WTC11 (cell line): ENCODE results near the gene NOTCH4. TPM values are rescaled to one million over a fixed set of nuclear protein-coding genes. Genes with fewer than 3 reads are reported as not detected.
"Not testable (repeated sequence)": the region's sequence is repeated elsewhere in the genome, so short reads cannot be mapped to it uniquely, and the experiment has no call there.

Experiments used
- ATAC-seq: fragments of 200-7000 bp; cut with Tn5 transposase; 2 replicates; pipeline ENCODE4 v1.10.0; 2021; ENCODE audit warnings: mild to moderate bottlenecking, moderate library complexity
- CTCF ChIA-PET: fragments of 300-600 bp; sonication (Branson Sonifier 250); formaldehyde crosslinking; loops from one replicate; lab custom pipeline; 2021; ENCODE audit warnings: antibody characterized with exemption; lab: Charles Lee
- POLR2A ChIA-PET: fragments of 350-600 bp; sonication (Branson Sonifier 250); formaldehyde crosslinking; loops from one replicate; lab custom pipeline; 2021; ENCODE audit warnings: antibody characterized with exemption; lab: Charles Lee
- DNase-seq: peaks from one replicate; pipeline ENCODE4 v3.0.0; 2021; ENCODE audit warnings: low spot score
- H3K27ac Mint-ChIP-seq: 2 replicates; pipeline ENCODE4 v1.8.0; 2021; ENCODE audit warnings: mixed read lengths
- H3K27me3 Mint-ChIP-seq: 2 replicates; pipeline ENCODE4 v1.8.0; 2021; ENCODE audit warnings: low read depth, mild to moderate bottlenecking, moderate library complexity, mixed read lengths
- H3K36me3 Mint-ChIP-seq: 2 replicates; pipeline ENCODE4 v1.8.0; 2021; ENCODE audit warnings: mixed read lengths
- H3K4me1 Mint-ChIP-seq: 2 replicates; pipeline ENCODE4 v1.8.0; 2022; ENCODE audit warnings: mixed read lengths
- H3K4me3 Mint-ChIP-seq: 2 replicates; pipeline ENCODE4 v1.8.0; 2021; ENCODE audit warnings: mild to moderate bottlenecking, moderate library complexity, mixed read lengths
- H3K9me3 Mint-ChIP-seq: 2 replicates; pipeline ENCODE4 v1.8.0; 2021; ENCODE audit warnings: mixed read lengths
- E2F4 ChIP-seq: sonication (generic); formaldehyde crosslinking; IDR thresholded peaks from 2 replicates; pipeline ENCODE4 v1.8.1; 2022; ENCODE audit warnings: low read depth, mild to moderate bottlenecking, moderate library complexity, missing genetic modification reagents, borderline replicate concordance
- ESRRA ChIP-seq: sonication (generic); formaldehyde crosslinking; IDR thresholded peaks from 2 replicates; pipeline ENCODE4 v1.8.1; 2022; ENCODE audit warnings: mild to moderate bottlenecking, missing genetic modification reagents, borderline replicate concordance
- GABPB1 ChIP-seq: sonication (generic); formaldehyde crosslinking; IDR thresholded peaks from 2 replicates; pipeline ENCODE4 v1.8.1; 2023; ENCODE audit warnings: mild to moderate bottlenecking, missing genetic modification reagents
- HMGXB4 ChIP-seq: sonication (generic); formaldehyde crosslinking; IDR thresholded peaks from 2 replicates; pipeline ENCODE4 v1.8.1; 2023; ENCODE audit warnings: mild to moderate bottlenecking, moderate library complexity, missing genetic modification reagents
- KAT7 ChIP-seq: sonication (generic); formaldehyde crosslinking; IDR thresholded peaks from 2 replicates; pipeline ENCODE4 v1.8.1; 2023; ENCODE audit warnings: missing genetic modification reagents, mild to moderate bottlenecking, borderline replicate concordance
- MYBL2 ChIP-seq: sonication (generic); formaldehyde crosslinking; IDR thresholded peaks from 2 replicates; pipeline ENCODE4 v1.8.1; 2023; ENCODE audit warnings: mild to moderate bottlenecking, moderate library complexity, missing genetic modification reagents
- STAT6 ChIP-seq: sonication (generic); formaldehyde crosslinking; conservative IDR thresholded peaks from 2 replicates; pipeline ENCODE4 v1.8.1; 2023; ENCODE audit warnings: mild to moderate bottlenecking, low read depth, missing genetic modification reagents, moderate library complexity
- USF2 ChIP-seq: sonication (generic); formaldehyde crosslinking; IDR thresholded peaks from 2 replicates; pipeline ENCODE4 v1.8.1; 2023; ENCODE audit warnings: mild to moderate bottlenecking, missing genetic modification reagents, moderate library complexity
- ZNF121 ChIP-seq: sonication (generic); formaldehyde crosslinking; IDR thresholded peaks from 2 replicates; pipeline ENCODE4 v1.8.0; 2023; ENCODE audit warnings: missing genetic modification reagents
- ZNF232 ChIP-seq: sonication (generic); formaldehyde crosslinking; IDR thresholded peaks from 2 replicates; pipeline ENCODE4 v1.8.0; 2022; ENCODE audit warnings: mild to moderate bottlenecking, missing genetic modification reagents
- ZNF263 ChIP-seq: sonication (generic); formaldehyde crosslinking; IDR thresholded peaks from 2 replicates; pipeline ENCODE4 v1.8.1; 2022; ENCODE audit warnings: low read depth, mild to moderate bottlenecking, moderate library complexity, missing genetic modification reagents
- ZNF317 ChIP-seq: sonication (generic); formaldehyde crosslinking; IDR thresholded peaks from 2 replicates; pipeline ENCODE4 v1.8.1; 2023; ENCODE audit warnings: low read depth, mild to moderate bottlenecking, moderate library complexity, missing genetic modification reagents, borderline replicate concordance
- ZNF512 ChIP-seq: sonication (generic); formaldehyde crosslinking; IDR thresholded peaks from 2 replicates; pipeline ENCODE4 v1.8.1; 2022; ENCODE audit warnings: missing genetic modification reagents, borderline replicate concordance
- total RNA-seq: library from RNA; stranded (reverse); gene quantifications from 3 replicates; pipeline ENCODE4 v1.2.3, GENCODE V29; 2021
- TF ChIP-seq, protein P1 (sequence below): sonication (generic); formaldehyde crosslinking; IDR thresholded peaks from 2 replicates; pipeline ENCODE4 v1.8.0; 2022; ENCODE audit warnings: mild to moderate bottlenecking, missing genetic modification reagents
- TF ChIP-seq, protein P2 (sequence below): sonication (generic); formaldehyde crosslinking; conservative IDR thresholded peaks from 2 replicates; pipeline ENCODE4 v1.8.1; 2022; ENCODE audit warnings: mild to moderate bottlenecking, missing genetic modification reagents
- TF ChIP-seq, protein P3 (sequence below): fragments of 250-450 bp; sonication (Bioruptor Pico); IDR thresholded peaks from 2 replicates; pipeline ENCODE4 v1.9.0; 2021; ENCODE audit warnings: mild to moderate bottlenecking, borderline replicate concordance

The NOTCH4 gene
- total RNA-seq, 1 experiment from 2014 or later: 2.6 TPM

- no peak for TF ChIP-seq ZNF121 (CRISPR knock-in tag)
- TF ChIP-seq, protein P1, sequence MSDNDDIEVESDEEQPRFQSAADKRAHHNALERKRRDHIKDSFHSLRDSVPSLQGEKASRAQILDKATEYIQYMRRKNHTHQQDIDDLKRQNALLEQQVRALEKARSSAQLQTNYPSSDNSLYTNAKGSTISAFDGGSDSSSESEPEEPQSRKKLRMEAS: no peak
- TF ChIP-seq ZNF263 (CRISPR knock-in tag): no peak
- no peak for TF ChIP-seq MYBL2 (CRISPR knock-in tag)
- no peak for TF ChIP-seq ZNF512 (CRISPR knock-in tag)
- no peak for TF ChIP-seq ESRRA
- no peak for TF ChIP-seq GABPB1 (CRISPR knock-in tag)
- TF ChIP-seq, protein P2, sequence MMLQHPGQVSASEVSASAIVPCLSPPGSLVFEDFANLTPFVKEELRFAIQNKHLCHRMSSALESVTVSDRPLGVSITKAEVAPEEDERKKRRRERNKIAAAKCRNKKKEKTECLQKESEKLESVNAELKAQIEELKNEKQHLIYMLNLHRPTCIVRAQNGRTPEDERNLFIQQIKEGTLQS (CRISPR knock-in tag): no peak
Observed at GRCh38 chr6:32188381-32189068, 35.3 kb downstream of the NOTCH4 start (continued).

DNA sequence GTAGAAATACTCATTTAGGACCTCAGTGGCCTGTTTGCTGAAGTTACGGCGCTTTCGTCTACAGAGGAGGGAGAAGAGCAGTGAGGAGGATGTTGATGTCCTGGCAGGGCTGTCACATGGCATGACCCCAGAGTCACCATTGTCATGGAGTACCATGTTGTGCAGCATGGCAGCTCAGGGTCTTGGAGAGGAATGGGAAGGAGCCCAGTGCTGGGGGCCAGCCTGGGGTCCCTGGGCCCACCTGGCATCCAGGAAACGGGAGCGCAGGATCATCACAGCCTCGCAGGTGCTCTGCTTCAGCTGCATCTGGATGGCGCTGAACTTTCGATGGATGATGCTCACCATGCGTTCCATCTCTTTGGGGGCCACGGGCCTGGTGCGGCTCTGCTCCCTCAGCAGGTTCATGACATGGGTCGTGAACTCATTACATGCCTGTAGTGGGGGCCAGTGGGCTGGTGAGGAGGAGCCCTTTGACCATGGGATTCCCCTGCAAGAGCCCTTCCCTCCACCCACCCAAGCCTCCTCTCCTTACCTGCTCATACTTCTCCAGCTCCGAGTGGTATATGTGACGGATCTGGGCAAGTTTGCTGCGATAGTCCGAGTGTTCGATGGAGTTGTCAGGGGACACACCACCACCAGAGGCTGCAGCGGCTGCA lies 36.0 kb downstream of the NOTCH4 start:
- peaks cover 22% of the 10 kb centered on the region for H3K36me3 Mint-ChIP-seq
- ATAC-seq, DNase-seq, H3K9me3 Mint-ChIP-seq, H3K27me3 Mint-ChIP-seq, POLR2A ChIA-PET: not testable (repeated sequence)
- peaks cover 40% of the 10 kb centered on the region for H3K4me1 Mint-ChIP-seq
- H3K4me3 Mint-ChIP-seq: peak overlapping the region; percentile 85
- CTCF ChIA-PET: interaction anchor here (1.1 kb wide), 1 partner anchor 10 kb away, joined by 3 read pairs; no protein-coding TSS in a partner anchor
- peak overlapping the region; percentile 63; the same call in 1 of the 2 replicates for H3K27ac Mint-ChIP-seq

DNA sequence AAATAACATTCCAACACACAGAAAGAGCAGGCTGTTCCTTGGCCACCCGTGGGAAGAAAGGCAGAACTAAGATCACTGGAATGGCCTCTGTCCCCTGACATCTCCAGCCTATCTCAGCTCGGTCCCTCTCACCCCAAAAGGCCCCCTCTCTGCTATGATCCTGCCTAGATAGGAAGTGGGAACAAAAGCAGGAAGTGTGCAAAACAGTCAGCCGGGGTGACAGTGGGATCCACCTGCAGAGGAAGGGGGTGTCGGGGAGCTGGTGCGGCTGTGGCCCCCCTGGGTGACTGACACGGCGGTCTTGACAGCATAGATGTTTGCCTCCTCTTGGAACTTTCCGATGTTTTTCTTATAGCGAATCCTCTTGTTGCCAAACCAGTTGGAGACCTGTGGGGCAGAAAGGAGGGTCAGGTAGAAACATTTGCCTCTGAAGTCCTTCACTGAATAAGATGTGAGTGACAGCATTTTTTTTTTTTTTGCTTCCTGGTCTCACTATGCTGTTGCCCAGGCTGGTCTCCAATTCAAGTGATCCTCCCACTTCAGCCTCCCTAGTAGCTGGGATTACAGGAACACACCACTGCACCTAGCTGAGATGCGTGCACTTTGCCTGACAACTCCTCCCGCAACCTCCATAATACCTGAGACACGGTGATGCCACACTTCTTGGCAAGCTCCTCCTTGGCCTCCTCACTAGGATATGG lies 36.7 kb downstream of the NOTCH4 start:
- POLR2A ChIA-PET: no interaction called here
- TF ChIP-seq STAT6 (CRISPR knock-in tag) (no peak), HMGXB4 (no peak), E2F4 (CRISPR knock-in tag) (no peak), USF2 (no peak), KAT7 (CRISPR knock-in tag) (no peak), ZNF317 (no peak), ZNF232 (no peak)
- TF ChIP-seq, protein P3, sequence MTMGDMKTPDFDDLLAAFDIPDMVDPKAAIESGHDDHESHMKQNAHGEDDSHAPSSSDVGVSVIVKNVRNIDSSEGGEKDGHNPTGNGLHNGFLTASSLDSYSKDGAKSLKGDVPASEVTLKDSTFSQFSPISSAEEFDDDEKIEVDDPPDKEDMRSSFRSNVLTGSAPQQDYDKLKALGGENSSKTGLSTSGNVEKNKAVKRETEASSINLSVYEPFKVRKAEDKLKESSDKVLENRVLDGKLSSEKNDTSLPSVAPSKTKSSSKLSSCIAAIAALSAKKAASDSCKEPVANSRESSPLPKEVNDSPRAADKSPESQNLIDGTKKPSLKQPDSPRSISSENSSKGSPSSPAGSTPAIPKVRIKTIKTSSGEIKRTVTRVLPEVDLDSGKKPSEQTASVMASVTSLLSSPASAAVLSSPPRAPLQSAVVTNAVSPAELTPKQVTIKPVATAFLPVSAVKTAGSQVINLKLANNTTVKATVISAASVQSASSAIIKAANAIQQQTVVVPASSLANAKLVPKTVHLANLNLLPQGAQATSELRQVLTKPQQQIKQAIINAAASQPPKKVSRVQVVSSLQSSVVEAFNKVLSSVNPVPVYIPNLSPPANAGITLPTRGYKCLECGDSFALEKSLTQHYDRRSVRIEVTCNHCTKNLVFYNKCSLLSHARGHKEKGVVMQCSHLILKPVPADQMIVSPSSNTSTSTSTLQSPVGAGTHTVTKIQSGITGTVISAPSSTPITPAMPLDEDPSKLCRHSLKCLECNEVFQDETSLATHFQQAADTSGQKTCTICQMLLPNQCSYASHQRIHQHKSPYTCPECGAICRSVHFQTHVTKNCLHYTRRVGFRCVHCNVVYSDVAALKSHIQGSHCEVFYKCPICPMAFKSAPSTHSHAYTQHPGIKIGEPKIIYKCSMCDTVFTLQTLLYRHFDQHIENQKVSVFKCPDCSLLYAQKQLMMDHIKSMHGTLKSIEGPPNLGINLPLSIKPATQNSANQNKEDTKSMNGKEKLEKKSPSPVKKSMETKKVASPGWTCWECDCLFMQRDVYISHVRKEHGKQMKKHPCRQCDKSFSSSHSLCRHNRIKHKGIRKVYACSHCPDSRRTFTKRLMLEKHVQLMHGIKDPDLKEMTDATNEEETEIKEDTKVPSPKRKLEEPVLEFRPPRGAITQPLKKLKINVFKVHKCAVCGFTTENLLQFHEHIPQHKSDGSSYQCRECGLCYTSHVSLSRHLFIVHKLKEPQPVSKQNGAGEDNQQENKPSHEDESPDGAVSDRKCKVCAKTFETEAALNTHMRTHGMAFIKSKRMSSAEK (CRISPR knock-in tag): no peak

More for the DNA sequence above, 36.7 kb downstream of the NOTCH4 start:
- peak overlapping the region; percentile 71 for H3K27ac Mint-ChIP-seq
- ATAC-seq (no peak), DNase-seq (no peak)
- H3K9me3 Mint-ChIP-seq: no peaks in the 10 kb centered on the region
- H3K27me3 Mint-ChIP-seq: no peaks in the 10 kb centered on the region
- peaks cover 33% of the 10 kb centered on the region for H3K4me1 Mint-ChIP-seq
- H3K36me3 Mint-ChIP-seq: peaks cover 22% of the 10 kb centered on the region
- H3K4me3 Mint-ChIP-seq: 0 out of 2 replicates have a peak overlapping the region, but pooled peaks have one; percentile 6
- CTCF ChIA-PET: no interaction called here
